Nephron progenitor cell (in vitro differentiated cells): ENCODE results near the gene ZNF324B.
A peak's percentile ranks its signal among the peaks of the same experiment; 100 is the strongest.
"Not testable (repeated sequence)": the region's sequence is repeated elsewhere in the genome, so short reads cannot be mapped to it uniquely, and the experiment has no call there.

Source experiments
- DNase-seq: peaks from one replicate; pipeline ENCODE4 v3.0.0; 2021
- H3K27ac Mint-ChIP-seq: 2 replicates; pipeline ENCODE4 v1.8.0; 2021; ENCODE audit warnings: mild to moderate bottlenecking, moderate library complexity, mixed read lengths
- H3K27me3 Mint-ChIP-seq: 2 replicates; pipeline ENCODE4 v1.8.0; 2021; ENCODE audit warnings: mild to moderate bottlenecking, low read depth, mixed read lengths; ENCODE audit not compliant: poor library complexity
- H3K36me3 Mint-ChIP-seq: 2 replicates; pipeline ENCODE4 v1.8.0; 2021; ENCODE audit warnings: low read depth, mixed read lengths
- H3K4me1 Mint-ChIP-seq: 2 replicates; pipeline ENCODE4 v1.8.0; 2021; ENCODE audit warnings: mixed read lengths
- H3K4me3 Mint-ChIP-seq: 2 replicates; pipeline ENCODE4 v1.8.0; 2021; ENCODE audit warnings: mild to moderate bottlenecking, moderate library complexity, mixed read lengths
- H3K9me3 Mint-ChIP-seq: 2 replicates; pipeline ENCODE4 v1.8.0; 2021; ENCODE audit warnings: mild to moderate bottlenecking, moderate library complexity, mixed read lengths
- TF ChIP-seq, protein P1 (sequence below): fragments of 200-600 bp; sonication (generic); IDR thresholded peaks from 2 replicates; pipeline ENCODE4 v1.5.0; 2021; ENCODE audit warnings: antibody characterized with exemption

ZNF324B gene

DNA sequence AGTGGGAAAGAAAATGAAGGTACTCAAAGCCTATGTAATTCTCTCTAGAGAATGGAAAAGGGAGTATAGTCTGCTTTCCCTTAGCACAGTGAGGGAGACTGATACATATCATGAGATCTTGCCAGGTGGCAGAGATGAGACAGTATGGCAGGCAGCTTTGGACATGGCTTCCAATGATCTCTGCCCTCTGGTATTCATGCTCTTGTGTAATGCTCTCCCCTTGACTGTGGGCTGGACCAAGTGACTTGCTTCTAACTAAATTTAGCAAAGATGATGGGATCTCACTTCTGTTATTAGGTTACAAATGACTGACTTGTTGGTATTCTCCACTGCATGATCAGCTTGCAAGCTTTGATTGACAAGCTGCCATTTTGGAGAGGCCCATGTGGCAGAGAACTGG is 21.7 kb upstream of the ZNF324B start:
- TF ChIP-seq, protein P1, sequence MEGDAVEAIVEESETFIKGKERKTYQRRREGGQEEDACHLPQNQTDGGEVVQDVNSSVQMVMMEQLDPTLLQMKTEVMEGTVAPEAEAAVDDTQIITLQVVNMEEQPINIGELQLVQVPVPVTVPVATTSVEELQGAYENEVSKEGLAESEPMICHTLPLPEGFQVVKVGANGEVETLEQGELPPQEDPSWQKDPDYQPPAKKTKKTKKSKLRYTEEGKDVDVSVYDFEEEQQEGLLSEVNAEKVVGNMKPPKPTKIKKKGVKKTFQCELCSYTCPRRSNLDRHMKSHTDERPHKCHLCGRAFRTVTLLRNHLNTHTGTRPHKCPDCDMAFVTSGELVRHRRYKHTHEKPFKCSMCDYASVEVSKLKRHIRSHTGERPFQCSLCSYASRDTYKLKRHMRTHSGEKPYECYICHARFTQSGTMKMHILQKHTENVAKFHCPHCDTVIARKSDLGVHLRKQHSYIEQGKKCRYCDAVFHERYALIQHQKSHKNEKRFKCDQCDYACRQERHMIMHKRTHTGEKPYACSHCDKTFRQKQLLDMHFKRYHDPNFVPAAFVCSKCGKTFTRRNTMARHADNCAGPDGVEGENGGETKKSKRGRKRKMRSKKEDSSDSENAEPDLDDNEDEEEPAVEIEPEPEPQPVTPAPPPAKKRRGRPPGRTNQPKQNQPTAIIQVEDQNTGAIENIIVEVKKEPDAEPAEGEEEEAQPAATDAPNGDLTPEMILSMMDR, result no peak
- Mint-ChIP-seq H3K9me3 (peaks cover 95% of the 10 kb centered on the region), H3K4me1 (no peaks in the 10 kb centered on the region), H3K27ac (no peak overlapping the region), H3K4me3 (no peak overlapping the region), H3K27me3 (peaks cover 13% of the 10 kb centered on the region), H3K36me3 (peaks cover 88% of the 10 kb centered on the region)
- no peak for DNase-seq

DNA sequence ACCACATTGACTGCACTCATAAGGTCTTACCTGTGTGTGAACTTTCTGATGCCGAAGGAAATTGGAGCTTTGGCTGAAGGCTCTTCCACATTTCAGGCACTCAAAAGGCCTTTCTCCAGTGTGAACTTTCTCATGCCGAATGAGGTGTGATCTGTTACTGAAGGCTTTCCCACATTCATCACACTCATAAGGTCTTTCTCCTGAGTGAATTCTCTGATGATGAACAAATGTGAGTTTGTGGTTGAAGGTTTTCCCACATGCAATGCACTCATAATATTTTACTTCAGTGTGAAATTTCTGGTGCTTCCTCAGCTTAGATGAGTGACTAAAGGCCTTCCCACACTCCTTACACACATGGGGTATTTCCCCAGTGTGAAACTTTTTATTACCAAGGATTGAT is 17.2 kb upstream of the ZNF324B start:
- no peak overlapping the region for H3K4me3 Mint-ChIP-seq
- H3K4me1 Mint-ChIP-seq, result peaks cover 2% of the 10 kb centered on the region
- H3K9me3 Mint-ChIP-seq, result peaks cover 100% of the 10 kb centered on the region
- H3K36me3 Mint-ChIP-seq, result peaks cover 97% of the 10 kb centered on the region
- TF ChIP-seq, protein P1, result no peak
- H3K27me3 Mint-ChIP-seq, result peaks cover 8% of the 10 kb centered on the region
- H3K27ac Mint-ChIP-seq, result no peak overlapping the region
- no peak for DNase-seq

DNA sequence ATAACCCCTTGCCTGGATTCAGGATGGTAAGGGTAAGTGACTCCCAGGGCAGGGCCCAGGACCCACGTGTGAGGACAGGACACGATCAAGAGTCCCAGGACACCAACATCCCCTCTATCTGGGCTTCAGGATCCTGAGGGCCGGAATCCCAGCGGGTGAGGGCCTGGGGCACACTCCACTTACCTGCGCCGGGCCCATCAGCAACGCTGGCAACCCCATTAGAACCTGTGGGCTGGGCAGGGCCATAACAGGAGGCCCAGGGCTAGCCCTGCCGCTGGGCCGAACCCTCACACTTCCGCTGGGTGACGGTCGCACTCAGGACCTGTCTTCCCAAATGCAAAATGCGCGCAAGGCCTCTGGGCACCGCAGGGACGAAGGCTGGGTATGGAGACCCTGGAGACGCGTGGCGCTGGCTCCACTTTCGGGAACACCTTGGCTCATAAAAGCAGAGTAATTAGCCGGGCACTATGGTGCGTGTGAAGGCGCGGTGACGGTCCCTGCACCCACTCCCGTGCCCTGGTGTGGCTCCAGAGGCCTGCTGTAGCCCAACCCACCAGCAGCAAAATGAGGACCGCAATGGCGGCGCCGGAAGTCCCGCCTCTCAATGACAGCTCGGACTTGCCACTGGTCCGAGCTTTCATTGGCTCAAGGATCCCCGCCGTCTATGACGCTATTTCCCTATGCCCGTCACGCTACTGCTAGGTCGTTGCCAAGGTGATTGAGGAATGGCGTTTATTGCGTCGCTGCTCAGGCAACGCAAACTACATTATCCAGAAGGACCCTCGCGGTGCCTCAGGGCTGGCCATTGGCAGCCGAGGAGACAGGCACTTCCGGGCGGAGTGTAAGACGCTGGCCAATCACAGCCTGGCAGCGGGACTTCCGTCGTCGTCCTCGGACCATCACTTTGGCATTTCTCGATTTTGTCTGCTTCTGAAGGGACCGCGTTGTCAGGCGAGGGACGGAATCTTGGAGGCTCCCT is 11.6 kb upstream of the ZNF324B start, which contains the start of gene ZNF132:
Gene ZNF132, minus strand, starts transcription at position 578 of the 979 bp plus-strand sequence. Its CDS starts 332 bp downstream, at position 246.
- Mint-ChIP-seq H3K27me3 (peaks cover 45% of the 10 kb centered on the region), H3K27ac (peak within 1 kb of the TSS; percentile 64), H3K4me3 (peak within 1 kb of the TSS; percentile 90), H3K4me1 (peaks cover 13% of the 10 kb centered on the region), H3K9me3 (peaks cover 90% of the 10 kb centered on the region), H3K36me3 (peaks cover 64% of the 10 kb centered on the region)
- DNase-seq, result peak; percentile 86
- TF ChIP-seq, protein P1, result no peak

DNA sequence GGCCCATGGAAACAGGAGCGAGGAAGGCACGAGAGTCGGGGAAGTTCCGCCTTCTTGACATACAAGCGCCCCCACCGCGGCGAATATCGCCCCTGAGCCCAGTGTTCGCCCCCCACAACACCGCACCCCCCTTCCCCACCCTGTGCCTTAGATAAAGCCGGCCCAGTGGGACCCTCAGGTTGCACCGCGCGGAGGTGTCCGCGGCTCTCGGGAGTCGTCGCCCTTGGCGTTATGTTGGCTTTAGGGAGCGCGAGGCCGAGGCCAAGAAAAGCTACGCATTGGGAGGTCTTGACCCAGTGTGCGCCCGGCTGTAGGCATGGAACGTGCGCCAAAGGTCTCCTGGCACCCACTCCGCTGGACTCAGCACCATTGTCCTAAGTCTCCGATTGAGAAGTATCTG is 10.9 kb upstream of the ZNF324B start:
- peaks cover 83% of the 10 kb centered on the region for H3K9me3 Mint-ChIP-seq

DNA sequence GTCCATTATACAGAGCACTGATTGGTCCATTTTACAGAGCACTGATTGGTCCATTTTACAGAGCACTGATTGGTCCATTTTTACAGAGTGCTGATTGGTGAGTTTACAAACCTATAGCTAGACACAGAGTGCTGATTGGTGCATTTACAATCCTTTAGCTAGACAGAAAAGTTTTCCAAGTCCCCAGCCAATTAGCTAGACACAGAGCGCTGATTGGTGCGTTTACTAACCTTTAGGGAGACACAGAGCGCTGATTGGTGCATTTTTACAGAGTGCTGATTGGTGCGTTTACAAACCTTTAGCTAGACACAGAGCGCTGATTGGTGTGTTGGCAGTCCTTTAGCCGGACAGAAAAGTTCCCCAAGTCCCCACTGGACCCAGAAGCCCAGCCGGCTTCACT is 8.4 kb upstream of the ZNF324B start:
- H3K4me3 Mint-ChIP-seq, DNase-seq, H3K27ac Mint-ChIP-seq: not testable (repeated sequence)
- H3K4me1 Mint-ChIP-seq, result peaks cover 13% of the 10 kb centered on the region
- peaks cover 73% of the 10 kb centered on the region for H3K27me3 Mint-ChIP-seq
- H3K9me3 Mint-ChIP-seq, result peaks cover 74% of the 10 kb centered on the region
- peaks cover 37% of the 10 kb centered on the region for H3K36me3 Mint-ChIP-seq

More for the DNA sequence above, 10.9 kb upstream of the ZNF324B start:
- H3K27ac Mint-ChIP-seq, result peak overlapping the region; percentile 64
- H3K27me3 Mint-ChIP-seq, result peaks cover 52% of the 10 kb centered on the region
- peak overlapping the region; percentile 90 for H3K4me3 Mint-ChIP-seq
- TF ChIP-seq, protein P1, result no peak
- DNase-seq, result no peak
- peaks cover 13% of the 10 kb centered on the region for H3K4me1 Mint-ChIP-seq
- peaks cover 57% of the 10 kb centered on the region for H3K36me3 Mint-ChIP-seq

DNA sequence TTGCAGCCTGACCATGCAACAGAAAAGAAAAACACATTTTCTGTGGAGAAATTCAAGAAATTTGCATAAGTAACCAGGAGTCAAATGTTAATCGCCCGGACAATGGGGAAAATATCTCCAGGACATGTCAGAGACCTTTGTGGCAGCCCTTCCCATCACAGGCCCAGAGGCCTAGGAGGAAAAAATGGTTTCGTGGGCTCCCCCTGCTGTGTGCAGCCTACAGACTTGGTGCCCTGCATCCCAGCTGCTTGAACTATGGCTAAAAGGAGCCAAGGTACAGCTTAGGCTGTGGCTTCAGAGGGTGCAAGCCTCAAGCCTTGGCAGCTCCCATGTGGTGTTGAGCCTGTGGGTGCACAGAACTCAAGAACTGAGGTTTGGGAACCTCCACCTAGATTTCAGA is 2.6 kb upstream of the ZNF324B start:
- H3K27ac Mint-ChIP-seq, DNase-seq, H3K4me3 Mint-ChIP-seq: not testable (repeated sequence)
- peaks cover 57% of the 10 kb centered on the region for H3K9me3 Mint-ChIP-seq
- peaks cover 21% of the 10 kb centered on the region for H3K4me1 Mint-ChIP-seq
- peaks cover 12% of the 10 kb centered on the region for H3K36me3 Mint-ChIP-seq
- H3K27me3 Mint-ChIP-seq, result peaks cover 81% of the 10 kb centered on the region

DNA sequence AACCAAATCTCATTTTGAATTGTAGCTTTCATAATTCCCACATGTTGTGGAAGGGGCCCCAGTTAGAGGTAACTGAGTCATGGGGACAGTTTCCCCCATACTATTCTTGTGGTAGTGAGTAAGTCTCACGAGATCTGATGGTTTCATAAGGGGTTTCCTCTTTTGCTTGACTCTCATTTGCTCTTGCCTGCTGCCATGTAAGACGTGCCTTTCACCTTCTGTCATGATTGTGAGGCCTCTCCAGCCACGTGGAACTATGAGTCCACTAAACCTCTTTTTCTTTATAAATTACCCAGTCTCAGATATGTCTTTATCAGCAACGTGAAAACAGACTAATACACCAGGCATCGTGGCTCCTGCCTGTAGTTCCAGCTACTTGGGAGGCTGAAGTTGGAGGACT is 1.4 kb upstream of the ZNF324B start:
- H3K4me3 Mint-ChIP-seq, DNase-seq, H3K27ac Mint-ChIP-seq: not testable (repeated sequence)
- Mint-ChIP-seq H3K27me3 (peaks cover 77% of the 10 kb centered on the region), H3K4me1 (peaks cover 21% of the 10 kb centered on the region), H3K9me3 (peaks cover 47% of the 10 kb centered on the region), H3K36me3 (peaks cover 12% of the 10 kb centered on the region)
